HAP-1 (cell line): Measurements from ENCODE around the gene HHAT.

Source experiments
- DNase-seq, 2 experiments: peaks; one replicate each; pipeline ENCODE4 v3.0.0-alpha.2; 2016 to 2020; ENCODE audit warnings: low spot score in 2 of 2
- H3K27me3 ChIP-seq: fragments of 250-450 bp; sonication (Bioruptor Pico); 2 replicates; pipeline ENCODE4 v1.5.1; 2020; ENCODE audit warnings: low read depth, mild to moderate bottlenecking, moderate library complexity
- H3K36me3 ChIP-seq: fragments of 250-450 bp; sonication (Bioruptor Pico); replicated peaks from 2 replicates; pipeline ENCODE4 v1.5.1; 2020; ENCODE audit warnings: mild to moderate bottlenecking
- H3K4me1 ChIP-seq: fragments of 250-450 bp; sonication (Bioruptor Pico); 2 replicates; pipeline ENCODE4 v1.5.1; 2020; ENCODE audit warnings: mild to moderate bottlenecking
- H3K4me3 ChIP-seq: fragments of 250-450 bp; sonication (Bioruptor Pico); 2 replicates; pipeline ENCODE4 v1.5.1; 2020; ENCODE audit warnings: mild to moderate bottlenecking, moderate library complexity
- H3K9me3 ChIP-seq: fragments of 250-450 bp; sonication (Bioruptor Pico); 2 replicates; pipeline ENCODE4 v1.5.1; 2020; ENCODE audit warnings: mild to moderate bottlenecking, moderate library complexity
- in situ Hi-C: fragments of 300-500 bp; cut with MboI; formaldehyde crosslinking; loops from 3 replicates; pipeline ENCODE4 v1.14.3; 2020; ENCODE audit warnings: low sequenced_read_pairs, inconsistent platforms, mixed read lengths

Gene HHAT

DNA sequence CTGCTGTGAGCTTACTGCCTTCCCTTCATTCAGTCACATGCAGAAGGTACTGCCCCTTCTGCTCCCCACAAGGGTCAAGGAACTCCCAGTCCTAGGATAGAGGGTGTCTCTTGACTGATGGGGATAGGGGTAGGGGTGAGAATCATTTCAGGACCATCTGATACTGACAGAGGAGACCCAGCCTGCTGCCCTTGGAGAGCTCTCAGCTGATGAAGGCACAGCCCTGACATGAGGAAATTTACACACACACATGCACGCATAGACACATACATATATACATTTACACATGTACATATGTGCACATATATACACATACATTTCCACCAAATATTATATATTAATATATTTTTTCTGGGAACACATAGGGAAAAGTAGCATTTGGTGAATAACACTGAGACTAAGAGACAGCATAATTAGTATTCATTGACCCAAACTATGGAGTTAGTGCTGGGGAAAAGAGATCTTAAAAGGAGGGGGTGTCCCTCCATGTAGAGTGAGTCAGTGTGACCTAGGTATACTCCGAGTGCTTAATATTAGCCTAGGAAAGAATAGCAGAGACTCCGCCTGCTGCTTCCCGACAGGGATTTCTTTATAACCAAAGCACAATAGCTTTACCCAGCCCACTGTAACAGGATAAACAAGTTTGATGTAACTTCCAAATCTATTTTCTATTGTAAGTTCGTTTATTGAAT is 27.6 kb upstream of the HHAT start:
- no peaks in the 10 kb centered on the region for H3K36me3 ChIP-seq
- H3K4me3 ChIP-seq, result no peak overlapping the region
- peaks cover 24% of the 10 kb centered on the region for H3K4me1 ChIP-seq
- no peaks in the 10 kb centered on the region for H3K27me3 ChIP-seq
- DNase-seq, result no peak
- in situ Hi-C loops, result loop anchor here (25.0 kb wide), 1 partner anchor 439 kb away; no protein-coding TSS in a partner anchor
- no peaks in the 10 kb centered on the region for H3K9me3 ChIP-seq

DNA sequence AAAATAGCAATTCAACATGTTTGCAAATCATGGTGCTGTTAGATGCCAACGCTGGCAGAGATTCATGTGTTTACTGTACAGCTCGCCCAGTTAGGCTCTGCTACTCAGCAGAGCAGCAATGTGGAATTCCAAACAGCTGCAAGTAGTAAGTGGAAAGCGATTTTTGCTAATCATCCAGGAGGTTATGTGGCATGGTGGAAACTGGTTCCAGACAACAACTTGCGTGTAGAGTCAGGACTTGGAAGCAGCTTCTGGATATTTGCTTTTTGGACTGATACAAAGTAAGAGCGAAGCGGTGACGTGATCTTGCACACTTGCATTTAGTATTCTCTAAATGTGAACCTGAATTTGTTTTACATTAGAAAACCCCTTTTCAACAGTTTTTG is 27.1 kb upstream of the HHAT start:
- Histone ChIP-seq H3K4me3 (no peak overlapping the region), H3K27me3 (no peaks in the 10 kb centered on the region), H3K9me3 (no peaks in the 10 kb centered on the region), H3K4me1 (peaks cover 24% of the 10 kb centered on the region), H3K36me3 (no peaks in the 10 kb centered on the region)
- in situ Hi-C loops, result loop anchor here (25.0 kb wide), 1 partner anchor 439 kb away; no protein-coding TSS in a partner anchor
- DNase-seq, result no peak

DNA sequence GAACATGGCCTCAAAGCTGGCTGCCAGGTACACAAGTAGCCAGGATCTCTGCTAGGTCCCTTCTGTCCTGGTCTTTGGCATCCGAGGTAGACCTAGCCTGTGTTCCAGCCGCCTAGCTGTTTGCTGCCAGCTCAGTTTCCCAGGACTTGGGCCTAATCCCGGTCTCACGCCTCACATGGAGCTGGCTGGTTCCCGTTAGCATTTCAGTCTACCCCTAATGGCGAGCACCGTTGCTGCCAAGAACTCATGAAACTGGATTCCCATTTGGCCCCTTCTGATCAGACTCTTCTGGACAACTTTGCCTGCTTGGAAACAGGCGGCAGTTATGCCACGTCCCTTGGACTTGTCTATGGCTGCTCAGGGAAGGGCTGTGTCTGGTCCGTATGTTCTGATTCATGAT is 26.2 kb upstream of the HHAT start:
- H3K36me3 ChIP-seq, result no peaks in the 10 kb centered on the region
- no peak overlapping the region for H3K4me3 ChIP-seq
- H3K4me1 ChIP-seq, result peaks cover 24% of the 10 kb centered on the region
- H3K9me3 ChIP-seq, result no peaks in the 10 kb centered on the region
- DNase-seq, result no peak
- in situ Hi-C loops, result loop anchor here (25.0 kb wide), 1 partner anchor 440 kb away; no protein-coding TSS in a partner anchor
- no peaks in the 10 kb centered on the region for H3K27me3 ChIP-seq

DNA sequence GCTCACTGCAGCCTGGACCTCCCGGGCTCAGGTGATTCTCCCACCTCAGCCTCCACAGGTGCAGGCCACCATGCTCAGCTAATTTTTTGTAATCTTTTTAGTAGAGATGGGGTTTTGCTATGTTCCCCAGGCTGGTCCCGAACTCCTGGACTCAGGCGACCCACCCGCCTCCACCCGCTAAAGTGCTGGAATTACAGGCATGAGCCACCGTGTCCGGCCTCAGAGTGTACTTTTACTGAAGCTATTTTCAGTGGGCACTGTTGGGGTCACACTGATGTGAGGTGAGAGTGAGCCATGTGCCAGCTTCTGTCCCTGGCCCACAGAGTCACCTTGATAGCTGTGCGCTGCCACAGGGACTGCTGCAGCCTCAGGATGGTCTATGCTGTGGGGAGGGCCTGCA is 25.3 kb upstream of the HHAT start:
- Histone ChIP-seq H3K4me3 (no peak overlapping the region), H3K9me3 (no peaks in the 10 kb centered on the region), H3K4me1 (peaks cover 24% of the 10 kb centered on the region), H3K27me3 (no peaks in the 10 kb centered on the region), H3K36me3 (no peaks in the 10 kb centered on the region)
- in situ Hi-C loops, result loop anchor here (25.0 kb wide), 1 partner anchor 441 kb away; no protein-coding TSS in a partner anchor
- DNase-seq, result no peak

DNA sequence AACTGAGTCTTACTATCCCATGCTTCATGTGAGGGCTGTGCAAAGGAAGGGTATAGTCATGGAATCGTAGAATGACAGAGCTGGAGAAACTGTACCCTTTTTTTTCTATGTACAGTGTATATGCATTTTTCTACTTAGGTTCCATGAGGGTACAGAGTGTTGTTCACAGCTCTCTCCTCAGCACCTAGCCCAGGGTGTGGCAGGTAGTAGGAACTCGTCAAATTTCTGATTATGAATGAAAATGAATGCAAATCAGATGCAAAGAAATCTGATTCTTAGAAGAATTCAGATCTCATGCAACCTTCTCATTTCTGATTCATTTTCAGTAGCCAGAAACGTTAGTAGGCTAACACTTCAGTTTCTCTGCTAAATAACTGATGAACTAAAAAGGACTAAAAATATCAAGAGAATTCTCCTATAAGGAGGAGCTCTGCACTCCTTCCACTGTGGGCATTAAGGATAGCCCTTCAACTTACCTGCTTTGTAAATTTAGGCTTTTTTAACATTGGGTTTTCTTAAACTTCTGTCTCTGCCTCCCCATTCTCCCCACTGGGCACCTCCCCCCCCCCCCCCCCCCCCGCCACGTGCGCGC is 18.0 kb upstream of the HHAT start:
- DNase-seq, result no peak
- Histone ChIP-seq H3K36me3 (no peaks in the 10 kb centered on the region), H3K4me3 (no peak overlapping the region), H3K4me1 (no peaks in the 10 kb centered on the region), H3K27me3 (no peaks in the 10 kb centered on the region), H3K9me3 (no peaks in the 10 kb centered on the region)
- in situ Hi-C loops, result loop anchor here (10.0 to 25.0 kb wide), 2 partner anchors 166 to 448 kb away; no protein-coding TSS in a partner anchor

DNA sequence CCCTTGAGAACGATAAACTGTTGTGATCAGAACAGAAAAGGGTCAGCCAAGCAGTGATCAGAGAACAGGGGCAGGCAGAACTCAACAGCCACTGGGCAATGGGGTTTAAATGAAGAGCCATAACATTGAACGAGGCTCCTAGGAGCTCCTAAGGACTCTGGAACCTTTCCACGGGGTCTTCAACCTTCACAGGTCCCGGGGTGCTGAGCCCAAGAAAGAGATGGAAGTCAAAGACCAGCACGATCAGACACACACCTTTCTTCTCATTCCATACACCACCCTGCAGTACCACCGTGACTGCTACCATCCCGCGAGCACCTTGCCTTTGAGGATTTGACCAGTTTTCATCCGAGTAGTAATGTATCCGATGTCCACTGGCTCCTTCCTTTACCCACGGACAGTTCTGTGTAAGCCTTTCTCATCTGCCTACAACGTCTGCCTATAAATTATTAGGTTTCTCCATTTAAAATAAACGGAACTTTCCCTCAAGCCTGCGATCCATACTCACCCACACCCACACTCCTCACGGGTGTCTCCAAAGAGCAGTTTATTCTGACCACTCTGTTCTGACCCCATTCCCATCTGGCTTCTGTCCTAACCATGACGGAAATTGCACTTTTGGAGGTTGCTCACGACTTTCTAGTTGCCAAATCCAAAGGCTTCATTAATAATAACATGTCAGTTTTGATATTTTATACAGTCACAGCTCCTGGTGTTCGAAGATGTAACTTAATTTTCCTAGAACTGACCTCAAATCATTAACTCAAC is 16.8 kb upstream of the HHAT start:
- Histone ChIP-seq H3K4me1 (no peaks in the 10 kb centered on the region), H3K36me3 (no peaks in the 10 kb centered on the region), H3K4me3 (peak overlapping the region; percentile 30; the same call in 1 of the 2 replicates), H3K27me3 (peaks cover 7% of the 10 kb centered on the region; the same call in 1 of the 2 replicates), H3K9me3 (no peaks in the 10 kb centered on the region)
- DNase-seq, result no peak
- in situ Hi-C loops, result loop anchor here (10.0 to 25.0 kb wide), 2 partner anchors 167 to 450 kb away; no protein-coding TSS in a partner anchor

DNA sequence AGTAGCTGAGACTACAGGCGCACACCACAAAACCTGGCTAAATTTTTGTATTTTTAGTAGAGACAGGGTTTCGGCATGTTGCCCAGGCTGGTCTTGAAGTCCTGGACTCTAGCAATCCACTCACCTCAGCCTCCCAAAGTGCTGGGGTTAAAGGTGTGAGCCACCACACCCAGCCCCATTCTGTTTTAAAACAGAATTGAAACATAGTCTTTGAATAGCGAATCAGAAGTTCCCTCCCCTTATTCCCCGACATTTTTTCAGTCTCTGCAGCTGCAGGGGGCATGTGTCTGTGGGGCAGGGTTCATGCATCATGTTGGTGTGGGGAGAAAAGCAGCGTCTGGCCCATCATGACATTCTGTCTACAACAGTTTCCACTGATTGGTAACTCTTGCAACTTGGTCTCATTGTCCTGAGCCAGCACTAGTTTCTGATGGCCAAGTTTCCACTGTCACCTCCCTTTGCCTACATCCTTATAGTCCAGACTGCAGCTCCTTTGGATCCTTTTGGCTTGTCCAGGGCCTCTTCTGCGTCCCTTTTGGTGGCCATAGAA is 15.6 kb upstream of the HHAT start:
- Histone ChIP-seq H3K9me3 (no peaks in the 10 kb centered on the region), H3K36me3 (no peaks in the 10 kb centered on the region), H3K27me3 (peaks cover 7% of the 10 kb centered on the region; the same call in 1 of the 2 replicates), H3K4me3 (no peak overlapping the region), H3K4me1 (no peaks in the 10 kb centered on the region)
- no peak for DNase-seq
- in situ Hi-C loops, result loop anchor here (10.0 to 25.0 kb wide), 2 partner anchors 168 to 451 kb away; no protein-coding TSS in a partner anchor

DNA sequence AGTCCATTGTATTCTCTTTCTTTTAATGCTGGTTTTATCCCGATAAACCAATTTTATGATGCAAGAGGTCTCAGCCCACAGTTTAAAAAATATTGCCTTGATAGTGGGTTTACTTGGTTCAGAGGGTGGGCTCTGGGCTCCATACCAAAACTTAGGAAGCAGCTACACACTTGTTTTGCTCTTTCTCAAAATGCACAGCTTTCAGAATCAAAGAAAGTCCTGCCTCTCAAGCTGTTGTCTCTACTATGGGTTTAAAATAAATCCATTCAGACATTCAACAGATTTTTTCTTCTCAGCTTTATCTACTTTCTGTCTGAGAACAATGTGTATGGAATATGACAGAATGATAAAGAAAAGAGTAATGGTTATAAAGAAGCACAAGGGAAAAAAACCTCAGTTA is 14.8 kb upstream of the HHAT start:
- H3K27me3 ChIP-seq, result peaks cover 9% of the 10 kb centered on the region; the same call in 1 of the 2 replicates
- DNase-seq, result no peak
- no peaks in the 10 kb centered on the region for H3K9me3 ChIP-seq
- no peak overlapping the region for H3K4me3 ChIP-seq
- in situ Hi-C loops, result loop anchor here (10.0 to 25.0 kb wide), 2 partner anchors 169 to 452 kb away; no protein-coding TSS in a partner anchor
- no peaks in the 10 kb centered on the region for H3K4me1 ChIP-seq
- no peaks in the 10 kb centered on the region for H3K36me3 ChIP-seq

DNA sequence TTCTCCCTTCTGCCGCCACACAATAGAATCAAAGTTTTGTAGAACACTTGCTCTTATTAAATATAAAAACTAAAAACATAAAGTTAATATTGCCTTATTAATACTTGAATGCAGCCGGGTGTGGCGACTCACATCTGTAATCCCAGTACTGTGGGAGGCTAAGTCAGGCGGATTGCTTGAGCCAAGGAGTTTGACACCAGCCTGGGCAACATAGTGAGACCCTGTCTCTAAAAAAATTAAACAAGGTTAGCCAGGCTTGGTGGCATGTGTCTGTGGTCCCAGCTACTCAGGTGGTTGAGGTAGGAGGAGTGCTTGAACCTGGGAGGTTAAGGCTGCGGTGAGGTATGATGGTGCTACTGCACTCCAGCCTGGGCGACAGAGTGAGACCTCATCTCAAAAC is 13.2 kb upstream of the HHAT start:
- H3K4me1 ChIP-seq, result no peaks in the 10 kb centered on the region; the same call in 1 of the 2 replicates
- in situ Hi-C loops, result loop anchor here (10.0 to 25.0 kb wide), 2 partner anchors 171 to 453 kb away; no protein-coding TSS in a partner anchor

DNA sequence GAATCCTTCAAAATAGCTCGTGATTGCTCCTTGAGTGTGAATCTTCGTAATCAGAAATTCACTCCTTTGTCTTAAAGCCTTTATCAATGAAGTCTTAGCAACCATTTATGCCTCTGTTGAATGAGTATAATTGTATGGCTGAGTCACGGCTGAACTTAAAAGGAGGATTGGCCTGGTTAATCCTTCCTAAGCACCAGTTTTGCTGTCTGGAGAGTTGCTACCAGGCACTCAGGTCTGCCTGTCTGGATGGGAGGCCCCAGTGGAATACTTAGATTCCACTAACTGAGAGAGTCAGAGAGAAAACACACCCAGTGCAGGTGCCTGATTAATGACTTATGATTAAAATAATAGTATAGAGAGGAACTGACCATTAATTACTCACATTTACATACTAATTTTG is 7.6 kb upstream of the HHAT start:
- Histone ChIP-seq H3K27me3 (peaks cover 6% of the 10 kb centered on the region; the same call in 1 of the 2 replicates), H3K4me1 (peaks cover 11% of the 10 kb centered on the region), H3K4me3 (no peak overlapping the region), H3K36me3 (no peaks in the 10 kb centered on the region), H3K9me3 (no peaks in the 10 kb centered on the region)
- in situ Hi-C loops, result loop anchor here (25.0 kb wide), 1 partner anchor 459 kb away; no protein-coding TSS in a partner anchor
- peak; percentile 57 to 79 for DNase-seq

More for the DNA sequence above, 13.2 kb upstream of the HHAT start:
- Histone ChIP-seq H3K27me3 (peaks cover 9% of the 10 kb centered on the region; the same call in 1 of the 2 replicates), H3K36me3 (no peaks in the 10 kb centered on the region), H3K9me3 (no peaks in the 10 kb centered on the region), H3K4me3 (no peak overlapping the region)
- DNase-seq, result no peak

DNA sequence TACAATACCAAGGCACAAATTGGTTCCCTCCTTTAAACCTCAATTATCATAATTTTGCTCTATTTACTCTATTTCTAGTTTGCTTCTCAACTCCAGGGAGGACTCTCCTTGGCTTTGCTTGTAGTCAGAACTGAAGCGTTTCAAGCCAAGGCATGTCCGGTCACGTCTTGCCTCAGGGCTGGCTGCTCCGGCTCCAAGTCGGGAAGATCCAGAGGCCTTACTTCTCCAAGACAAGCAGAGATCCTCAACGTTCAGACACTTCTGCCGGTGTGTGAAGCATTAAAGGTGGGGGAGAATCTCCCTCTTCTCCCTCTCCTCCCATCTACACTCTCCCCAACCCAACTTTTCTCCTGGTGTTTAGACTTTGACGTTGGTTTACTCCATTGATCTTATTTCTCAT is 7.2 kb upstream of the HHAT start:
- peak; percentile 34 to 59 for DNase-seq
- Histone ChIP-seq H3K4me3 (no peak overlapping the region), H3K9me3 (no peaks in the 10 kb centered on the region), H3K4me1 (peaks cover 11% of the 10 kb centered on the region), H3K27me3 (peaks cover 5% of the 10 kb centered on the region; the same call in 1 of the 2 replicates), H3K36me3 (no peaks in the 10 kb centered on the region)
- in situ Hi-C loops, result loop anchor here (25.0 kb wide), 1 partner anchor 459 kb away; no protein-coding TSS in a partner anchor

DNA sequence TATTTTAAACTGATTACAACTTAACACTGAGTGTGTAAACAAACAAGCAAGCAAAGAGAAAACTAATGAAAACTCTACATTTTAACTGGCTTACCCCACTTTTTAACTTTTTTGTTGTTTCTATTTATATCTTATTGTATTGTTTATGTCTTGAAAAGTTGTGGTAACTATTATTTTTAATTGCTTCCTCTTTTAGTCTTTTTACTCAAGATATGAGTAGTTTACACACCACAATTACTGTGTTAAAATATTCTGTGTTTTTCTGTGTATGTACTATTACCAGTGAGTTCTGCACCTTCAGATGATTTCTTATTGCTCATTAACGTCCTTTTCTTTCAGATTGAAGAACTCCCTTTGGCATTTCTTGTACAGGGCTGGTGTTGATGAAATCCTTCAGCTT is 4.7 kb upstream of the HHAT start:
- Histone ChIP-seq H3K4me3 (no peak overlapping the region), H3K27me3 (no peaks in the 10 kb centered on the region), H3K36me3 (no peaks in the 10 kb centered on the region), H3K4me1 (peaks cover 16% of the 10 kb centered on the region), H3K9me3 (no peaks in the 10 kb centered on the region)
- no peak for DNase-seq
- in situ Hi-C loops, result loop anchor here (25.0 kb wide), 1 partner anchor 462 kb away; no protein-coding TSS in a partner anchor

DNA sequence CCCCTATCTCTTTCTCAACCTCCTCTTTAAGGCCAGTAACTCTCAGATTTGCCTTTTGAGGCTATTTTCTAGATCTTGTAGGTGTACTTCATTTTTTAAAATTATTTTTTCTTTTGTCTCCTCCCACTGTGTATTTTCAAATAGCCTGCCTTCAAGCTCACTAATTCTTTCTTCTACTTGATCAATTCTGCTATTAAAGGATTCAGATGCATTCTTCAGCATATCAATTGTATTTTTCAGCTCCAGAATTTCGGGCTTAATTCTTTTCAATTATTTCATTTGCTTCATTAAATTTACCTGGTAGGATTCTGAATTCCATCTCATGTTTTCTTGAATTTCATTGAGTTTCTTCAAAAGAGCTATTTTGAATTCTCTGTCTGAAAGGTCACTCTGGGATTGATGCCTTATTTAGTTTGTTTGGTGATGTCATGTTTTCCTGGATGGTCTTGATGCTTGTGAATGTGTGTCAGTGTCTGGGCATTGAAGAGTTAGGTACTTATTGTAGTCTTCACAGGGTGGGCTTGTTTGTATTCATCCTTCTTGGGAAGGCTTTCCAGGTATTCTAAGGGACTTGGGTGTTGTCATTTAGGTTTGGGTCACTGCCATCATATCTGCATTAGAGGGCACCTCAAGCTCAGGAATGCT is 3.6 kb upstream of the HHAT start:
- H3K36me3 ChIP-seq, result no peaks in the 10 kb centered on the region
- H3K4me3 ChIP-seq, result no peak overlapping the region
- H3K4me1 ChIP-seq, result peaks cover 16% of the 10 kb centered on the region
- H3K27me3 ChIP-seq, result no peaks in the 10 kb centered on the region
- no peak for DNase-seq
- no peaks in the 10 kb centered on the region for H3K9me3 ChIP-seq
- in situ Hi-C loops, result no loop called here
